Fibroblast of lung (primary cell): ENCODE data around the gene PLXNA1.

Source experiments
- EZH2 ChIP-seq: IDR thresholded peaks from 2 replicates; pipeline ENCODE4 v1.5.1; 2012; ENCODE audit warnings: low read length, control low read depth, mild to moderate bottlenecking; ENCODE audit errors: missing control alignments
- TF ChIP-seq, protein P1 (sequence below), 2 donors: IDR thresholded peaks in 1 of 2; conservative IDR thresholded peaks in 1 of 2; 1 replicate in 1 of 2; 2 replicates in 1 of 2; pipeline ENCODE4 v1.5.1; 2011 to 2012; ENCODE audit warnings: low read length in 2 of 2, control low read depth in 1 of 2, inconsistent platforms in 1 of 2, low read depth in 1 of 2, mild to moderate bottlenecking in 1 of 2

DNA sequence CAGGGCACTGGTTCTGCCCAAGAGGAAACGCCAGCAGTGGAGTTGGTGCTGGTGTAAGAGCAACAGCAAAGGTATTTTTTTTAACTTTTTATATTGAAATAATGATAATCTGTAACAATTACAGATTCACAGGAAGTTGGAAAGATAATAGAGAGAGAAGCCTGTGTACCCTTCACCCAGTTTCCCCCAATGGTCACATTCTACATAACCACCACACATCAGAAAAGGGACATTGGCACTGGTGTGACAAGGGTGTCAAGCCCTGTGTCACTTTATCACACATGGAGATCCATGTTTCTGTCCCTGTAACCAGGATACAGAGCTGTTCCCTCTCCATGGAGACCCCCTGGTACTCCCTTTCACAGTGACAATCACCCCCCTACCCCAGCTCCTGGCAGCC lies 9.1 kb upstream of the PLXNA1 start:
- TF ChIP-seq, protein P1, sequence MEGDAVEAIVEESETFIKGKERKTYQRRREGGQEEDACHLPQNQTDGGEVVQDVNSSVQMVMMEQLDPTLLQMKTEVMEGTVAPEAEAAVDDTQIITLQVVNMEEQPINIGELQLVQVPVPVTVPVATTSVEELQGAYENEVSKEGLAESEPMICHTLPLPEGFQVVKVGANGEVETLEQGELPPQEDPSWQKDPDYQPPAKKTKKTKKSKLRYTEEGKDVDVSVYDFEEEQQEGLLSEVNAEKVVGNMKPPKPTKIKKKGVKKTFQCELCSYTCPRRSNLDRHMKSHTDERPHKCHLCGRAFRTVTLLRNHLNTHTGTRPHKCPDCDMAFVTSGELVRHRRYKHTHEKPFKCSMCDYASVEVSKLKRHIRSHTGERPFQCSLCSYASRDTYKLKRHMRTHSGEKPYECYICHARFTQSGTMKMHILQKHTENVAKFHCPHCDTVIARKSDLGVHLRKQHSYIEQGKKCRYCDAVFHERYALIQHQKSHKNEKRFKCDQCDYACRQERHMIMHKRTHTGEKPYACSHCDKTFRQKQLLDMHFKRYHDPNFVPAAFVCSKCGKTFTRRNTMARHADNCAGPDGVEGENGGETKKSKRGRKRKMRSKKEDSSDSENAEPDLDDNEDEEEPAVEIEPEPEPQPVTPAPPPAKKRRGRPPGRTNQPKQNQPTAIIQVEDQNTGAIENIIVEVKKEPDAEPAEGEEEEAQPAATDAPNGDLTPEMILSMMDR (conservative IDR thresholded peaks at IDR 0.05 in 1 of 2, IDR thresholded peaks at IDR 0.05 in 1 of 2; ENCODE audit: low read depth in 1 of 2, low read length in 2 of 2): no peak
- no peak for TF ChIP-seq EZH2
